K562 (cell line): ENCODE data around the gene HOXB6. TPM values are rescaled to one million over a fixed set of nuclear protein-coding genes. Genes with fewer than 3 reads are reported as not detected.

Experiments
- ATAC-seq: fragments of 200-7000 bp; cut with Tn5 transposase; 3 replicates; pipeline ENCODE4 v1.9.1; 2020; ENCODE audit warnings: moderate library complexity
- BruUV-seq: library from RNA; stranded (reverse); fragments of 400-500 nt; replicated peaks from 2 replicates; lab custom pipeline; 2021; lab: Mats Ljungman, UMichigan
- CTCF ChIA-PET: fragments of 300-600 bp; formaldehyde crosslinking; extraction: SDS; loops from one replicate; lab custom pipeline; 2021; ENCODE audit warnings: low intra/inter-chr PET ratio; lab: Yijun Ruan, JAX
- POLR2A ChIA-PET: fragments of 300-600, 350-650 bp; sonication (Branson Sonifier 250); formaldehyde crosslinking; extraction: SDS; loops from one replicate; lab custom pipeline; 2021; ENCODE audit warnings: antibody characterized with exemption, inconsistent platforms; lab: Yijun Ruan, JAX
- DNase-seq, 4 experiments: peaks; one replicate each; pipeline versions ENCODE4 v3.0.0 to v3.0.0-alpha.2; 2011 to 2018; ENCODE audit warnings: low spot score in 3 of 4, mixed read lengths in 3 of 4; ENCODE audit errors: extremely low read depth in 1 of 4
- FAIRE-seq: peaks from 2 replicates; lab custom pipeline; 2011; peaks lifted over from hg19 to GRCh38; lab: Jason Lieb, UNC
- H2AFZ ChIP-seq: 2 replicates; pipeline ENCODE4 v1.6.0; 2011; ENCODE audit warnings: low read depth, low read length, control low read depth, inconsistent platforms
- H3K27ac ChIP-seq: fragments of 200-600 bp; 3 replicates; pipeline ENCODE4 v1.8.0; 2011; ENCODE audit warnings: low read depth, mild to moderate bottlenecking, control low read depth, inconsistent platforms, low read length, moderate library complexity, mixed read lengths; ENCODE audit errors: extremely low read depth
- H3K27me3 ChIP-seq, 2 experiments: fragments of 300-600 bp in 1 of 2; 2 replicates in 1 of 2; 3 replicates in 1 of 2; pipeline versions ENCODE4 v1.6.0 to v1.8.0; 2011; ENCODE audit warnings: inconsistent platforms in 2 of 2, low read length in 2 of 2, mild to moderate bottlenecking in 1 of 2, mixed read lengths in 1 of 2, moderate library complexity in 1 of 2; ENCODE audit not compliant: control insufficient read depth in 2 of 2, insufficient read depth in 2 of 2
- H3K36me3 ChIP-seq: fragments of 300-600 bp; 3 replicates; pipeline ENCODE4 v1.8.0; 2011; ENCODE audit warnings: mild to moderate bottlenecking, low read length, inconsistent platforms; ENCODE audit not compliant: control insufficient read depth, insufficient read depth
- H3K4me1 ChIP-seq, 2 experiments: fragments of 200-600 bp in 1 of 2; replicated peaks in 1 of 2; 2 replicates in 1 of 2; 3 replicates in 1 of 2; pipeline versions ENCODE4 v1.5.1 to v1.8.0; 2011; ENCODE audit warnings: inconsistent platforms in 2 of 2, low read length in 2 of 2, mild to moderate bottlenecking in 1 of 2, mixed read lengths in 1 of 2, moderate library complexity in 1 of 2; ENCODE audit not compliant: control insufficient read depth in 2 of 2, insufficient read depth in 2 of 2
- H3K4me2 ChIP-seq: 2 replicates; pipeline ENCODE4 v1.6.1; 2011; ENCODE audit warnings: low read length, control low read depth, inconsistent platforms, mixed read lengths; ENCODE audit not compliant: insufficient read depth
- H3K4me3 ChIP-seq: fragments of 200-600 bp; sonication (generic), shearing (Covaris generic); 2 replicates; pipeline ENCODE4 v1.5.1; 2016; ENCODE audit warnings: control low read depth, inconsistent platforms
- H3K79me2 ChIP-seq: fragments of 200-600 bp; 3 replicates; pipeline ENCODE4 v1.8.0; 2011; ENCODE audit warnings: low read length, inconsistent platforms; ENCODE audit not compliant: control insufficient read depth, insufficient read depth
- H3K9ac ChIP-seq, 2 experiments: 2 replicates each; pipeline versions ENCODE4 v1.6.0 to v1.6.1; 2011; ENCODE audit warnings: low read depth in 2 of 2, low read length in 2 of 2, control low read depth in 1 of 2, inconsistent platforms in 1 of 2, mild to moderate bottlenecking in 1 of 2, mixed read lengths in 1 of 2; ENCODE audit not compliant: insufficient read depth in 1 of 2
- H3K9me1 ChIP-seq: one replicate; pipeline ENCODE4 v1.6.0; 2011; ENCODE audit warnings: inconsistent platforms, mild to moderate bottlenecking, low read length, moderate library complexity; ENCODE audit not compliant: control insufficient read depth, insufficient read depth
- H3K9me3 ChIP-seq: replicated peaks from 2 replicates; pipeline ENCODE4 v1.5.1; 2011; ENCODE audit warnings: low read depth, low read length, inconsistent platforms; ENCODE audit not compliant: control insufficient read depth, insufficient read depth
- H4K20me1 ChIP-seq: replicated peaks from 2 replicates; pipeline ENCODE4 v1.6.1; 2011; ENCODE audit warnings: low read length, inconsistent platforms, mixed read lengths; ENCODE audit not compliant: control insufficient read depth, insufficient read depth
- HMBOX1 ChIP-seq: sonication (generic); IDR thresholded peaks from 2 replicates; pipeline ENCODE4 v1.6.1; 2016
- JUND ChIP-seq, 2 experiments: IDR thresholded peaks; 2 replicates in 1 of 2; 3 replicates in 1 of 2; pipeline ENCODE4 v1.6.1; 2011; ENCODE audit warnings: borderline replicate concordance in 2 of 2, low read depth in 2 of 2, low read length in 2 of 2, improper control_type of control experiment in 1 of 2, missing biosample characterization in 1 of 2, missing genetic modification characterization in 1 of 2, missing genetic modification reagents in 1 of 2
- KDM4B ChIP-seq, 2 experiments: fragments of 450-650 bp in 1 of 2; sonication (generic) in 1 of 2; IDR thresholded peaks; 2 replicates each; pipeline ENCODE4 v1.6.1; 2016 to 2017; ENCODE audit warnings: borderline replicate concordance in 2 of 2, antibody characterized with exemption in 1 of 2, low read depth in 1 of 2, mild to moderate bottlenecking in 1 of 2
- RB1 ChIP-seq: fragments of 450-650 bp; IDR thresholded peaks from 2 replicates; pipeline ENCODE4 v1.6.1; 2017; ENCODE audit warnings: low read depth, mild to moderate bottlenecking
- RUNX1 ChIP-seq: sonication (generic); IDR thresholded peaks from 2 replicates; pipeline ENCODE4 v1.6.1; 2016; ENCODE audit warnings: antibody characterized with exemption, low read depth
- SRSF9 ChIP-seq: fragments of 200-400 bp; formaldehyde crosslinking; IDR thresholded peaks from 2 replicates; pipeline ENCODE4 v1.6.1; 2017; ENCODE audit warnings: low read depth, low read length, borderline replicate concordance
- TBP ChIP-seq: optimal IDR thresholded peaks from 2 replicates; pipeline ENCODE3; 2011; ENCODE audit warnings: low read depth, low read length, improper control_type of control experiment
- XRCC3 ChIP-seq: fragments of 450-650 bp; IDR thresholded peaks from 2 replicates; pipeline ENCODE4 v1.6.1; 2017; ENCODE audit warnings: mild to moderate bottlenecking, moderate library complexity
- ZC3H8 ChIP-seq: fragments of 450-650 bp; IDR thresholded peaks from 2 replicates; pipeline ENCODE4 v1.6.1; 2017
- ZNF253 ChIP-seq: fragments of 250-450 bp; sonication (Bioruptor Pico); conservative IDR thresholded peaks from 2 replicates; pipeline ENCODE4 v1.6.1; 2021; ENCODE audit warnings: mild to moderate bottlenecking
- WGBS: fragments of 100-300 bp; shearing (Covaris generic); methylation state at CpG from one replicate; pipeline ENCODE4 v1.1.6; 2016; ENCODE audit warnings: low coverage, mixed read lengths; ENCODE audit not compliant: insufficient coverage; ENCODE audit errors: missing lambda C conversion rate; 5-methylcytosine and 5-hydroxymethylcytosine counted together
- in situ Hi-C: fragments of 300-500 bp; cut with MboI; formaldehyde crosslinking; loops from 4 replicates; pipeline ENCODE4 v1.15.0; 2018; ENCODE audit warnings: inconsistent platforms, mixed read lengths
- intact Hi-C: fragments of 100-400 bp; cut with micrococcal nuclease; formaldehyde crosslinking; loops from 2 replicates; pipeline ENCODE4 v1.14.2; 2022
- polyA plus RNA-seq, 8 experiments: library from polyadenylated mRNA; depleted of rRNA in 4 of 8; stranded (reverse) in 5 of 8; unstranded in 3 of 8; fragments of >200 nt; fragmentation: Nextera tagmentation in 2 of 8; fragmentation: Illumina TruSeq in 1 of 8; extraction: Ambion mirVana in 2 of 8; extraction: Trizol in 1 of 8; gene quantifications; 2 replicates each; pipeline versions ENCODE4 v1.2.1 to v1.2.3, GENCODE V29; 2011 to 2014; ENCODE audit warnings: inconsistent platforms in 1 of 8, missing spikeins in 1 of 8
- total RNA-seq, 7 experiments: library from RNA; depleted of rRNA in 6 of 7; stranded (reverse); fragments of >200 nt in 6 of 7; fragmentation: Illumina TruSeq in 2 of 7; extraction: Trizol in 2 of 7; gene quantifications; 2 replicates each; pipeline versions ENCODE4 v1.2.1 to v1.2.3, GENCODE V29; 2011 to 2021; ENCODE audit warnings: low replicate concordance in 1 of 7
- TF ChIP-seq, protein P1 (sequence below): fragments of 450-650 bp; IDR thresholded peaks from 2 replicates; pipeline ENCODE4 v1.6.1; 2017; ENCODE audit warnings: antibody characterized with exemption, mild to moderate bottlenecking
- TF ChIP-seq, protein P2 (sequence below): sonication (generic); formaldehyde crosslinking; IDR thresholded peaks from 2 replicates; pipeline ENCODE4 v1.8.0; 2022; ENCODE audit warnings: mild to moderate bottlenecking, missing genetic modification reagents

The HOXB6 gene
- total and polyA plus RNA-seq, 9 of the 15 experiments (the other 6 are each of a cell fraction or from before 2014, with no cell fraction given), result 1.2 to 14.8 (median 4.9) TPM

- TF ChIP-seq, protein P1, sequence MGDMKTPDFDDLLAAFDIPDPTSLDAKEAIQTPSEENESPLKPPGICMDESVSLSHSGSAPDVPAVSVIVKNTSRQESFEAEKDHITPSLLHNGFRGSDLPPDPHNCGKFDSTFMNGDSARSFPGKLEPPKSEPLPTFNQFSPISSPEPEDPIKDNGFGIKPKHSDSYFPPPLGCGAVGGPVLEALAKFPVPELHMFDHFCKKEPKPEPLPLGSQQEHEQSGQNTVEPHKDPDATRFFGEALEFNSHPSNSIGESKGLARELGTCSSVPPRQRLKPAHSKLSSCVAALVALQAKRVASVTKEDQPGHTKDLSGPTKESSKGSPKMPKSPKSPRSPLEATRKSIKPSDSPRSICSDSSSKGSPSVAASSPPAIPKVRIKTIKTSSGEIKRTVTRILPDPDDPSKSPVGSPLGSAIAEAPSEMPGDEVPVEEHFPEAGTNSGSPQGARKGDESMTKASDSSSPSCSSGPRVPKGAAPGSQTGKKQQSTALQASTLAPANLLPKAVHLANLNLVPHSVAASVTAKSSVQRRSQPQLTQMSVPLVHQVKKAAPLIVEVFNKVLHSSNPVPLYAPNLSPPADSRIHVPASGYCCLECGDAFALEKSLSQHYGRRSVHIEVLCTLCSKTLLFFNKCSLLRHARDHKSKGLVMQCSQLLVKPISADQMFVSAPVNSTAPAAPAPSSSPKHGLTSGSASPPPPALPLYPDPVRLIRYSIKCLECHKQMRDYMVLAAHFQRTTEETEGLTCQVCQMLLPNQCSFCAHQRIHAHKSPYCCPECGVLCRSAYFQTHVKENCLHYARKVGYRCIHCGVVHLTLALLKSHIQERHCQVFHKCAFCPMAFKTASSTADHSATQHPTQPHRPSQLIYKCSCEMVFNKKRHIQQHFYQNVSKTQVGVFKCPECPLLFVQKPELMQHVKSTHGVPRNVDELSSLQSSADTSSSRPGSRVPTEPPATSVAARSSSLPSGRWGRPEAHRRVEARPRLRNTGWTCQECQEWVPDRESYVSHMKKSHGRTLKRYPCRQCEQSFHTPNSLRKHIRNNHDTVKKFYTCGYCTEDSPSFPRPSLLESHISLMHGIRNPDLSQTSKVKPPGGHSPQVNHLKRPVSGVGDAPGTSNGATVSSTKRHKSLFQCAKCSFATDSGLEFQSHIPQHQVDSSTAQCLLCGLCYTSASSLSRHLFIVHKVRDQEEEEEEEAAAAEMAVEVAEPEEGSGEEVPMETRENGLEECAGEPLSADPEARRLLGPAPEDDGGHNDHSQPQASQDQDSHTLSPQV, result peak; percentile 37; the same call in 1 of the 2 replicates
- TF ChIP-seq ZC3H8 (no peak), RB1 (no peak)
- TF ChIP-seq, all 486 proteins: peak for 10
Measured at GRCh38 chr17:48556576-48557401, 48.0 kb downstream of the HOXB6 start (continued).

GRCh38 chr17:48556229-48556575 lies 48.6 kb downstream of the HOXB6 start:
- Histone ChIP-seq H3K4me2 (0 out of 2 replicates have a peak overlapping the region, but pooled peaks have one; percentile 79), H3K4me1 (peaks cover 47 to 54% of the 10 kb centered on the region in 2 experiments), H4K20me1 (no peaks in the 10 kb centered on the region), H3K27me3 (no peaks in the 10 kb centered on the region), H3K9me1 (no peaks in the 10 kb centered on the region), H3K9me3 (no peaks in the 10 kb centered on the region), H3K36me3 (peaks cover 70% of the 10 kb centered on the region; the same call in 2 of the 3 replicates), H3K27ac (peak overlapping the region; percentile 93), H3K4me3 (no peak overlapping the region; the same call in 1 of the 2 replicates), H2AFZ (no peak overlapping the region), H3K9ac (peak overlapping the region; percentile 18 to 57; a peak in 3 of 4 replicates), H3K79me2 (peaks cover 51% of the 10 kb centered on the region)
- ChIA-PET POLR2A (interaction anchor here (0.7 to 3.4 kb wide), 4 partner anchors 10 to 1266 kb away, joined by 3 to 21 read pairs (median 9); no protein-coding TSS in a partner anchor), CTCF (no interaction called here)
- in situ Hi-C loops, result no loop called here
- ATAC-seq (peak; percentile 18), FAIRE-seq (no peak), DNase-seq (no peak)
- intact Hi-C loops, result no loop called here
- BruUV-seq, result no TSS peak
- 15% methylated on average over 5 of the region's 5 CpGs for WGBS
- TF ChIP-seq SRSF9 (no peak), HMBOX1 (no peak), KDM4B (IDR thresholded peaks at IDR 0.05; ENCODE audit: borderline replicate concordance in 2 of 2, low read depth in 1 of 2) (no peak), XRCC3 (no peak), JUND (IDR thresholded peaks at IDR 0.05; ENCODE audit: borderline replicate concordance, low read depth, low read length) (no peak), JUND (tag; IDR thresholded peaks at IDR 0.05; ENCODE audit: borderline replicate concordance, low read depth, low read length) (no peak), TBP (no peak), ZNF253 (CRISPR knock-in tag) (no peak), RUNX1 (no peak)
- TF ChIP-seq, protein P2, sequence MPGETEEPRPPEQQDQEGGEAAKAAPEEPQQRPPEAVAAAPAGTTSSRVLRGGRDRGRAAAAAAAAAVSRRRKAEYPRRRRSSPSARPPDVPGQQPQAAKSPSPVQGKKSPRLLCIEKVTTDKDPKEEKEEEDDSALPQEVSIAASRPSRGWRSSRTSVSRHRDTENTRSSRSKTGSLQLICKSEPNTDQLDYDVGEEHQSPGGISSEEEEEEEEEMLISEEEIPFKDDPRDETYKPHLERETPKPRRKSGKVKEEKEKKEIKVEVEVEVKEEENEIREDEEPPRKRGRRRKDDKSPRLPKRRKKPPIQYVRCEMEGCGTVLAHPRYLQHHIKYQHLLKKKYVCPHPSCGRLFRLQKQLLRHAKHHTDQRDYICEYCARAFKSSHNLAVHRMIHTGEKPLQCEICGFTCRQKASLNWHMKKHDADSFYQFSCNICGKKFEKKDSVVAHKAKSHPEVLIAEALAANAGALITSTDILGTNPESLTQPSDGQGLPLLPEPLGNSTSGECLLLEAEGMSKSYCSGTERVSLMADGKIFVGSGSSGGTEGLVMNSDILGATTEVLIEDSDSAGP (CRISPR knock-in tag), result no peak
